Calu3 (cell line): ENCODE measurements around the gene HIBCH. TPM values are rescaled to one million over a fixed set of nuclear protein-coding genes. Genes with fewer than 3 reads are reported as not detected.

ENCODE experiments used
- BruUV-seq: library from RNA; stranded (reverse); fragments of 400-500 nt; replicated peaks from 2 replicates; lab custom pipeline; 2021; lab: Mats Ljungman, UMichigan
- CTCF ChIA-PET: fragments of 300-600 bp; sonication (Branson Sonifier 250); formaldehyde crosslinking; loops from one replicate; lab custom pipeline; 2022; ENCODE audit warnings: antibody characterized with exemption; lab: Charles Lee
- DNase-seq: peaks from one replicate; pipeline ENCODE4 v3.0.0; 2022
- H3K27ac Mint-ChIP-seq: one replicate; pipeline ENCODE4 v1.8.0; 2022; ENCODE audit warnings: mixed read lengths; ENCODE audit not compliant: unreplicated experiment
- H3K27me3 Mint-ChIP-seq: one replicate; pipeline ENCODE4 v1.8.0; 2022; ENCODE audit warnings: mixed read lengths; ENCODE audit not compliant: unreplicated experiment
- H3K36me3 Mint-ChIP-seq: one replicate; pipeline ENCODE4 v1.8.0; 2022; ENCODE audit warnings: mild to moderate bottlenecking, moderate library complexity, mixed read lengths; ENCODE audit not compliant: insufficient read depth, unreplicated experiment
- H3K4me1 Mint-ChIP-seq: one replicate; pipeline ENCODE4 v1.8.0; 2022; ENCODE audit warnings: mild to moderate bottlenecking, low read depth, mixed read lengths; ENCODE audit not compliant: unreplicated experiment
- H3K4me3 Mint-ChIP-seq: one replicate; pipeline ENCODE4 v1.8.0; 2022; ENCODE audit warnings: mild to moderate bottlenecking, low read depth, moderate library complexity, mixed read lengths; ENCODE audit not compliant: unreplicated experiment
- H3K9me3 Mint-ChIP-seq: one replicate; pipeline ENCODE4 v1.8.0; 2022; ENCODE audit warnings: low read depth, mixed read lengths; ENCODE audit not compliant: unreplicated experiment
- CTCF ChIP-seq: fragments of 200-600 bp; IDR thresholded peaks from one replicate; pipeline ENCODE4 v1.8.0; 2022; ENCODE audit warnings: antibody characterized with exemption; ENCODE audit not compliant: unreplicated experiment
- intact Hi-C: fragments of 100-400 bp; cut with micrococcal nuclease; formaldehyde crosslinking; loops from one replicate; pipeline ENCODE4 v1.10.0; 2022; ENCODE audit not compliant: unreplicated experiment
- total RNA-seq: library from RNA; stranded (reverse); gene quantifications from 2 replicates; pipeline ENCODE4 v1.2.3, GENCODE V29; 2022

The HIBCH gene
- total RNA-seq, 1 experiment from 2014 or later = 44.6 TPM

GRCh38 chr2:190185380-190185779, 134.2 kb downstream of the HIBCH start:
- intact Hi-C loops = no loop called here
- Mint-ChIP-seq H3K9me3 (no peaks in the 10 kb centered on the region), H3K27me3 (no peaks in the 10 kb centered on the region), H3K4me3 (no peak overlapping the region), H3K27ac (no peak overlapping the region), H3K4me1 (peaks cover 13% of the 10 kb centered on the region), H3K36me3 (peaks cover 8% of the 10 kb centered on the region)
- no peak for TF ChIP-seq CTCF
- no peak for DNase-seq
- CTCF ChIA-PET = no interaction called here
- no TSS peak for BruUV-seq

- intact Hi-C loops = no loop called here
- Mint-ChIP-seq H3K4me3 (no peak overlapping the region), H3K4me1 (peaks cover 19% of the 10 kb centered on the region), H3K9me3 (no peaks in the 10 kb centered on the region), H3K27ac (no peak overlapping the region), H3K27me3 (no peaks in the 10 kb centered on the region), H3K36me3 (peaks cover 17% of the 10 kb centered on the region)
- DNase-seq = no peak
- BruUV-seq = no TSS peak
- no peak for TF ChIP-seq CTCF
- CTCF ChIA-PET = interaction anchor here (0.6 kb wide), 1 partner anchor 11 kb away, joined by 3 read pairs; no protein-coding TSS in a partner anchor
Observed at GRCh38 chr2:190184460-190184859, 135.2 kb downstream of the HIBCH start.

GRCh38 chr2:190183539-190183938, 136.1 kb downstream of the HIBCH start:
- CTCF ChIA-PET = no interaction called here
- Mint-ChIP-seq H3K27me3 (no peaks in the 10 kb centered on the region), H3K36me3 (peaks cover 17% of the 10 kb centered on the region), H3K27ac (no peak overlapping the region), H3K4me1 (peaks cover 15% of the 10 kb centered on the region), H3K4me3 (no peak overlapping the region), H3K9me3 (no peaks in the 10 kb centered on the region)
- intact Hi-C loops = no loop called here
- BruUV-seq = no TSS peak
- no peak for DNase-seq
- no peak for TF ChIP-seq CTCF

- CTCF ChIA-PET = interaction anchor here (0.5 kb wide), 1 partner anchor 63 kb away, joined by 5 read pairs; no protein-coding TSS in a partner anchor
- no peaks in the 10 kb centered on the region for H3K9me3 Mint-ChIP-seq
- peaks cover 17% of the 10 kb centered on the region for H3K36me3 Mint-ChIP-seq
- no peaks in the 10 kb centered on the region for H3K27me3 Mint-ChIP-seq
- peaks cover 15% of the 10 kb centered on the region for H3K4me1 Mint-ChIP-seq
- DNase-seq = no peak
- no peak for TF ChIP-seq CTCF
- no peak overlapping the region for H3K27ac Mint-ChIP-seq
- intact Hi-C loops = no loop called here
- no TSS peak for BruUV-seq
- H3K4me3 Mint-ChIP-seq = no peak overlapping the region
Observed at GRCh38 chr2:190182071-190182524, 137.5 kb downstream of the HIBCH start.
